Colonic mucosa (tissue), 4 donors: ENCODE results near the gene C19orf12. TPM values are rescaled to one million over a fixed set of nuclear protein-coding genes. Genes with fewer than 3 reads are reported as not detected.

ENCODE experiments used
- DNase-seq: peaks from one replicate; pipeline ENCODE4 v3.0.0-alpha.2; 2020
- H3K27ac ChIP-seq: fragments of 200-600 bp; one replicate; pipeline ENCODE4 v1.8.0; 2021
- H3K27me3 ChIP-seq: fragments of 200-600 bp; one replicate; pipeline ENCODE4 v1.8.0; 2021
- H3K36me3 ChIP-seq: fragments of 200-600 bp; one replicate; pipeline ENCODE4 v1.8.0; 2021
- H3K4me1 ChIP-seq: fragments of 200-600 bp; one replicate; pipeline ENCODE4 v1.8.0; 2021; ENCODE audit warnings: mild to moderate bottlenecking
- H3K4me3 ChIP-seq: fragments of 200-600 bp; one replicate; pipeline ENCODE4 v1.8.0; 2021
- H3K9ac ChIP-seq, 2 donors: one replicate each; pipeline ENCODE4 v1.7.0; 2013; ENCODE audit warnings: control low read depth in 2 of 2, low read depth in 2 of 2, low read length in 2 of 2
- H3K9me3 ChIP-seq: fragments of 200-600 bp; one replicate; pipeline ENCODE4 v1.8.0; 2021
- CTCF ChIP-seq: fragments of 200-600 bp; IDR thresholded peaks from one replicate; pipeline ENCODE4 v1.8.0; 2022; ENCODE audit warnings: antibody characterized with exemption, mild to moderate bottlenecking
- intact Hi-C: fragments of 100-400 bp; cut with DNase I; formaldehyde crosslinking; loops from one replicate; pipeline ENCODE4 v1.14.1; 2022
- total RNA-seq, 2 donors: library from RNA; stranded (reverse); fragmentation: NEBNext Ultra II Directional in 1 of 2; extraction: Animal tissue kit (Norgen Biotek cat#: 25700) in 1 of 2; gene quantifications; one replicate each; pipeline ENCODE4 v1.2.1, GENCODE V29; 2021
- donor health status: healthy.
- donor health status: DM: no; HTN: no; CAD: no.
- donor health status: DM: no; HTN: no; CAD: no.

The C19orf12 gene
- total RNA-seq, 2 donors from 2014 or later, result 15.2 to 15.3 TPM

GRCh38 chr19:29665826-29666577 lies 49.1 kb downstream of the C19orf12 start:
- TF ChIP-seq CTCF, result no peak
- Histone ChIP-seq H3K36me3 (no peaks in the 10 kb centered on the region), H3K4me1 (peaks cover 3% of the 10 kb centered on the region), H3K27ac (peak overlapping the region; percentile 75), H3K27me3 (no peaks in the 10 kb centered on the region), H3K9ac (peak overlapping the region; percentile 69 to 90), H3K4me3 (peak overlapping the region; percentile 95), H3K9me3 (no peaks in the 10 kb centered on the region)
- intact Hi-C loops, result no loop called here
- DNase-seq, result peak; percentile 45

GRCh38 chr19:29665215-29665825 lies 49.7 kb downstream of the C19orf12 start, which contains the start of gene PLEKHF1:
Gene PLEKHF1, plus strand, starts transcription at chr19:29665461. Its CDS starts 8,379 bp downstream, at chr19:29673840.
- Histone ChIP-seq H3K9ac (peak within 1 kb of the TSS; percentile 69 to 90), H3K36me3 (no peaks in the 10 kb centered on the region), H3K4me3 (peak within 1 kb of the TSS; percentile 95), H3K4me1 (peaks cover 3% of the 10 kb centered on the region), H3K27ac (peak within 1 kb of the TSS; percentile 75), H3K9me3 (no peaks in the 10 kb centered on the region), H3K27me3 (no peaks in the 10 kb centered on the region)
- intact Hi-C loops, result no loop called here
- DNase-seq, result peak; percentile 92
- no peak for TF ChIP-seq CTCF

GRCh38 chr19:29664753-29665214 lies 50.3 kb downstream of the C19orf12 start:
- no peak overlapping the region for H3K27ac ChIP-seq
- H3K4me3 ChIP-seq, result peak overlapping the region; percentile 95
- no peak for DNase-seq
- H3K9me3 ChIP-seq, result no peaks in the 10 kb centered on the region
- H3K9ac ChIP-seq, result peak overlapping the region; percentile 40 to 54
- no peak for TF ChIP-seq CTCF
- intact Hi-C loops, result no loop called here
- H3K4me1 ChIP-seq, result peaks cover 3% of the 10 kb centered on the region
- H3K36me3 ChIP-seq, result no peaks in the 10 kb centered on the region
- no peaks in the 10 kb centered on the region for H3K27me3 ChIP-seq

- no peak overlapping the region for H3K27ac ChIP-seq
- H3K36me3 ChIP-seq, result no peaks in the 10 kb centered on the region
- intact Hi-C loops, result no loop called here
- TF ChIP-seq CTCF, result no peak
- H3K9ac ChIP-seq, result peak overlapping the region in 1 of 2 donors; percentile 4
- H3K4me3 ChIP-seq, result no peak overlapping the region
- H3K9me3 ChIP-seq, result no peaks in the 10 kb centered on the region
- peaks cover 3% of the 10 kb centered on the region for H3K4me1 ChIP-seq
- H3K27me3 ChIP-seq, result no peaks in the 10 kb centered on the region
- DNase-seq, result no peak
Measured at GRCh38 chr19:29663861-29664752, 51.0 kb downstream of the C19orf12 start.
